Neural crest cell (in vitro differentiated cells): ENCODE measurements around the gene MST1. TPM values are rescaled to one million over a fixed set of nuclear protein-coding genes. Genes with fewer than 3 reads are reported as not detected.

Source experiments
- DNase-seq: peaks from one replicate; pipeline ENCODE4 v3.0.0; 2021; ENCODE audit warnings: low read depth, mixed read lengths, low spot score
- H3K27ac Mint-ChIP-seq: one replicate; pipeline ENCODE4 v1.8.0; 2021; ENCODE audit warnings: mild to moderate bottlenecking, mixed read lengths; ENCODE audit not compliant: unreplicated experiment
- H3K27me3 Mint-ChIP-seq: 2 replicates; pipeline ENCODE4 v1.8.0; 2021; ENCODE audit warnings: low read depth, mild to moderate bottlenecking, mixed read lengths
- H3K36me3 Mint-ChIP-seq: 2 replicates; pipeline ENCODE4 v1.8.0; 2021; ENCODE audit warnings: low read depth, mild to moderate bottlenecking, mixed read lengths
- H3K4me1 Mint-ChIP-seq: 2 replicates; pipeline ENCODE4 v1.8.0; 2021; ENCODE audit warnings: mixed read lengths
- H3K4me3 Mint-ChIP-seq: one replicate; pipeline ENCODE4 v1.8.0; 2021; ENCODE audit warnings: mild to moderate bottlenecking, mixed read lengths
- H3K9me3 Mint-ChIP-seq: 2 replicates; pipeline ENCODE4 v1.8.0; 2021; ENCODE audit warnings: mixed read lengths
- CTCF ChIP-seq: fragments of 200-600 bp; sonication (generic); conservative IDR thresholded peaks from 2 replicates; pipeline ENCODE4 v1.5.0; 2021; ENCODE audit warnings: antibody characterized with exemption, mild to moderate bottlenecking
- total RNA-seq: library from RNA; stranded (reverse); gene quantifications from 2 replicates; pipeline ENCODE4 v1.2.1, GENCODE V29; 2021

MST1 gene
- total RNA-seq, 1 donor from 2014 or later, result 15.0 TPM

GRCh38 chr3:49664300-49664699, 25.0 kb downstream of the MST1 start:
- no peaks in the 10 kb centered on the region for H3K36me3 Mint-ChIP-seq
- no peak for TF ChIP-seq CTCF
- no peak for DNase-seq
- H3K4me3 Mint-ChIP-seq, result no peak overlapping the region
- H3K27me3 Mint-ChIP-seq, result no peaks in the 10 kb centered on the region
- no peak overlapping the region for H3K27ac Mint-ChIP-seq
- H3K9me3 Mint-ChIP-seq, result no peaks in the 10 kb centered on the region
- peaks cover 13% of the 10 kb centered on the region for H3K4me1 Mint-ChIP-seq

DNA sequence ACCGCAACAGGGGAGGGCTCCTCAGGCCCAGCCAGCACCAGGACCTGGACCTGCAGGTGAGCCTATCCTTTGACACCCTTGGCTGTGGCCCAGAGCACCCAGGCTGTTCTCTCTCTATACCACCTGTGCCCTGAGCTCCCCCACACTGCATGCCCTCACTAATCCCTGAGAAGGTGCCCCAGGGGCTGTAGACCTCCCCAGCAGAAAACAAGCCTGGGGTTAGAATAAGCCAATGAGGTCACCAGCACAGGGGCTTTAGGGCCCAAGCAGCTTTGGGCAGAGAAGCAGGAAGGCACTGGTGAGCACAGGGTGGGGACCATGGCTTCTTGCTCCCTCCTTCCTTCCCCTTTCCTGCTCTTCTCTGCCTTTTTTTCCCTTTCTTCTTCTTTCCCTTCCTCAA, 25.4 kb downstream of the MST1 start:
- no peak overlapping the region for H3K4me3 Mint-ChIP-seq
- no peaks in the 10 kb centered on the region for H3K36me3 Mint-ChIP-seq
- peaks cover 13% of the 10 kb centered on the region for H3K4me1 Mint-ChIP-seq
- no peak overlapping the region for H3K27ac Mint-ChIP-seq
- DNase-seq, result no peak
- no peak for TF ChIP-seq CTCF
- no peaks in the 10 kb centered on the region for H3K9me3 Mint-ChIP-seq
- H3K27me3 Mint-ChIP-seq, result no peaks in the 10 kb centered on the region

- Mint-ChIP-seq H3K27me3 (no peaks in the 10 kb centered on the region), H3K4me3 (no peak overlapping the region), H3K4me1 (peaks cover 8% of the 10 kb centered on the region), H3K27ac (no peak overlapping the region), H3K36me3 (no peaks in the 10 kb centered on the region), H3K9me3 (no peaks in the 10 kb centered on the region)
- TF ChIP-seq CTCF, result no peak
- DNase-seq, result no peak
Measured at GRCh38 chr3:49662720-49663413, 26.4 kb downstream of the MST1 start.

GRCh38 chr3:49662021-49662420, 27.3 kb downstream of the MST1 start:
- no peak for TF ChIP-seq CTCF
- H3K4me3 Mint-ChIP-seq, result no peak overlapping the region
- no peak overlapping the region for H3K27ac Mint-ChIP-seq
- H3K27me3 Mint-ChIP-seq, result no peaks in the 10 kb centered on the region
- no peaks in the 10 kb centered on the region for H3K36me3 Mint-ChIP-seq
- no peak for DNase-seq
- no peaks in the 10 kb centered on the region for H3K9me3 Mint-ChIP-seq
- peaks cover 6% of the 10 kb centered on the region for H3K4me1 Mint-ChIP-seq

DNA sequence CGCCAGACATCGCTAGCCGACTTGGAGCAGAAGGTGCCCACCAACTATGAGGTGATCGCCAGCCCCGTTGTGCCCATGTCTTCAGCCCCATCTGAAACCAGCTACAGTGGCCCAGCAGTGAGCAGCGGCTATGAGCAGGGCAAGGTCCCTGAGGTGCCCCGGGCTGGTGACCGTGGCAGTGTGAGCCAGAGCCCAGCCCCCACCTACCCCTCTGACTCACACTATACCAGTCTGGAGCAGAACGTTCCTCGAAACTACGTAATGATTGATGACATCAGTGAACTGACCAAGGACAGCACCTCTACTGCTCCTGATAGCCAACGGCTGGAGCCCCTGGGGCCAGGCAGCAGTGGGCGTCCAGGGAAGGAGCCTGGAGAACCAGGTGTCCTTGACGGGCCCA, 28.0 kb downstream of the MST1 start:
- no peaks in the 10 kb centered on the region for H3K36me3 Mint-ChIP-seq
- peaks cover under 1% of the 10 kb centered on the region for H3K4me1 Mint-ChIP-seq
- H3K27ac Mint-ChIP-seq, result no peak overlapping the region
- no peak for TF ChIP-seq CTCF
- DNase-seq, result no peak
- no peaks in the 10 kb centered on the region for H3K9me3 Mint-ChIP-seq
- H3K4me3 Mint-ChIP-seq, result no peak overlapping the region
- H3K27me3 Mint-ChIP-seq, result no peaks in the 10 kb centered on the region
